Hepatocyte (in vitro differentiated cells): ENCODE data around the gene NFATC4. TPM values are rescaled to one million over a fixed set of nuclear protein-coding genes. Genes with fewer than 3 reads are reported as not detected.
"Not testable (repeated sequence)": the region's sequence is repeated elsewhere in the genome, so short reads cannot be mapped to it uniquely, and the experiment has no call there.

Experiments
- DNase-seq: peaks from one replicate; pipeline ENCODE4 v3.0.0-alpha.2; 2016; ENCODE audit warnings: low spot score
- H2AFZ ChIP-seq: fragments of 200-600 bp; sonication (generic); 2 replicates; pipeline ENCODE4 v1.6.0; 2016; ENCODE audit warnings: antibody characterized with exemption, mild to moderate bottlenecking
- H3K27ac ChIP-seq: fragments of 200-600 bp; sonication (generic); 2 replicates; pipeline ENCODE4 v1.5.1; 2016; ENCODE audit warnings: mild to moderate bottlenecking
- H3K27me3 ChIP-seq: fragments of 200-600 bp; sonication (generic); 2 replicates; pipeline ENCODE4 v1.6.1; 2016
- H3K36me3 ChIP-seq: fragments of 200-600 bp; sonication (generic); replicated peaks from 2 replicates; pipeline ENCODE4 v1.5.1; 2016; ENCODE audit warnings: low read depth; ENCODE audit not compliant: insufficient read depth
- H3K4me1 ChIP-seq: fragments of 200-600 bp; sonication (generic); 2 replicates; pipeline ENCODE4 v1.5.1; 2016; ENCODE audit warnings: mild to moderate bottlenecking, moderate library complexity; ENCODE audit not compliant: insufficient read depth
- H3K4me2 ChIP-seq: fragments of 200-600 bp; sonication (generic); 2 replicates; pipeline ENCODE4 v1.6.0; 2016
- H3K4me3 ChIP-seq: fragments of 200-600 bp; sonication (generic); 2 replicates; pipeline ENCODE4 v1.5.1; 2016; ENCODE audit warnings: mild to moderate bottlenecking
- H3K79me2 ChIP-seq: fragments of 200-600 bp; sonication (generic); 2 replicates; pipeline ENCODE4 v1.6.0; 2017; ENCODE audit warnings: mild to moderate bottlenecking
- H3K9me2 ChIP-seq: fragments of 200-600 bp; sonication (generic); replicated peaks from 2 replicates; pipeline ENCODE4 v1.6.0; 2017; ENCODE audit warnings: mild to moderate bottlenecking; ENCODE audit not compliant: insufficient read depth
- H3K9me3 ChIP-seq: fragments of 200-600 bp; sonication (generic); 2 replicates; pipeline ENCODE4 v1.5.1; 2016; ENCODE audit warnings: low read depth, mild to moderate bottlenecking
- H4K20me1 ChIP-seq: fragments of 200-600 bp; sonication (generic); 2 replicates; pipeline ENCODE4 v1.6.0; 2016; ENCODE audit warnings: mild to moderate bottlenecking; ENCODE audit not compliant: insufficient read depth, poor library complexity, severe bottlenecking
- CTCF ChIP-seq: fragments of 200-600 bp; sonication (generic); IDR thresholded peaks from 2 replicates; pipeline ENCODE4 v1.5.1; 2016; ENCODE audit warnings: antibody characterized with exemption, mild to moderate bottlenecking; ENCODE audit not compliant: poor library complexity
- EZH2 ChIP-seq: fragments of 200-600 bp; sonication (generic); IDR thresholded peaks from 2 replicates; pipeline ENCODE4 v1.6.1; 2016; ENCODE audit warnings: antibody characterized with exemption, mild to moderate bottlenecking, borderline replicate concordance
- EZH2phosphoT487 ChIP-seq: fragments of 200-600 bp; sonication (generic); IDR thresholded peaks from one replicate; pipeline ENCODE4 v1.6.1; 2018; ENCODE audit warnings: antibody characterized with exemption, mild to moderate bottlenecking, low read depth, moderate library complexity; ENCODE audit not compliant: unreplicated experiment, severe bottlenecking
- WGBS: methylation state at CpG from one replicate; pipeline ENCODE4 v1.1.6; 2016; ENCODE audit warnings: low lambda C conversion rate; ENCODE audit errors: missing lambda C conversion rate; 5-methylcytosine and 5-hydroxymethylcytosine counted together
- polyA plus RNA-seq: library from polyadenylated mRNA; unstranded; fragments of >200 nt; fragmentation: Nextera tagmentation; extraction: Ambion mirVana; gene quantifications from 2 replicates; pipeline ENCODE4 v1.2.1, GENCODE V29; 2016
- total RNA-seq: library from RNA; depleted of rRNA; stranded (reverse); fragments of >200 nt; gene quantifications from 2 replicates; pipeline ENCODE4 v1.2.3, GENCODE V29; 2014

The NFATC4 gene
- total and polyA plus RNA-seq, 2 experiments from 2014 or later = 37.8 to 68.8 TPM

- peak; percentile 53 for DNase-seq
- Histone ChIP-seq H3K27ac (peak overlapping the region; percentile 65), H2AFZ (no peak overlapping the region), H3K4me1 (no peaks in the 10 kb centered on the region), H3K9me3 (no peaks in the 10 kb centered on the region), H3K79me2 (no peaks in the 10 kb centered on the region), H3K9me2 (no peaks in the 10 kb centered on the region), H4K20me1 (no peaks in the 10 kb centered on the region), H3K27me3 (peaks cover 2% of the 10 kb centered on the region), H3K4me3 (no peak overlapping the region), H3K36me3 (no peaks in the 10 kb centered on the region), H3K4me2 (peak overlapping the region; percentile 14)
- TF ChIP-seq EZH2phosphoT487 = no peak
- no peak for TF ChIP-seq CTCF
- TF ChIP-seq EZH2 = no peak
- WGBS = 60% methylated on average over 5 of the region's 5 CpGs
These were observed 14.2 kb upstream of the NFATC4 start for GRCh38 chr14:24353559-24354481.

DNA sequence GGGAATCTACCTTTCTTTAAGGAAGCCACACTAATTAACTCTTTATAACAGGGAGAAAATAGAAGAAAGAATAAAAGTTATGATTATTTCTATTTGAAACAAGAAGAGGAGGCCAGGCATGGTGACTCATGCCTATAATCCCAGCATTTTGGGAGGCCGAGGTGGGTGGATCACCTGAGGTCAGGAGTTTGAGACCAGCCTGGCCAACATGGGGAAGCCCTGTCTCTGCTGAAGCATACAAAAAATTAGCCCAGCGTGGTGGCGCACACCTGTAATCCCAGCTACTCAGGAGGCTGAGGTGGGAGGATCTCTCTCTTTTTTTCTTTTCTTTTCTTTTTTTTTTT is 13.5 kb upstream of the NFATC4 start:
- H3K79me2 ChIP-seq, H3K4me3 ChIP-seq, H3K27me3 ChIP-seq, H3K4me2 ChIP-seq, H4K20me1 ChIP-seq, H3K9me3 ChIP-seq, H3K9me2 ChIP-seq, H3K36me3 ChIP-seq, DNase-seq, H2AFZ ChIP-seq, H3K4me1 ChIP-seq: not testable (repeated sequence)
- 83% methylated on average over 3 of the region's 3 CpGs for WGBS
- peak overlapping the region; percentile 39 for H3K27ac ChIP-seq

- TF ChIP-seq EZH2phosphoT487 = no peak
- no peak for TF ChIP-seq CTCF
- no peak for TF ChIP-seq EZH2
- H3K4me1 ChIP-seq = no peaks in the 10 kb centered on the region
- H3K27ac ChIP-seq = no peak overlapping the region
- H2AFZ ChIP-seq = no peak overlapping the region
- no peaks in the 10 kb centered on the region for H3K9me3 ChIP-seq
- H4K20me1 ChIP-seq = no peaks in the 10 kb centered on the region
- WGBS = 91% methylated on average over 7 of the region's 7 CpGs
- H3K9me2 ChIP-seq = no peaks in the 10 kb centered on the region
- DNase-seq = no peak
- H3K36me3 ChIP-seq = no peaks in the 10 kb centered on the region
- H3K4me2 ChIP-seq = no peak overlapping the region
- no peaks in the 10 kb centered on the region for H3K27me3 ChIP-seq
- H3K79me2 ChIP-seq = no peaks in the 10 kb centered on the region
- H3K4me3 ChIP-seq = no peak overlapping the region
These were observed 13.0 kb upstream of the NFATC4 start for GRCh38 chr14:24355009-24355408.

DNA sequence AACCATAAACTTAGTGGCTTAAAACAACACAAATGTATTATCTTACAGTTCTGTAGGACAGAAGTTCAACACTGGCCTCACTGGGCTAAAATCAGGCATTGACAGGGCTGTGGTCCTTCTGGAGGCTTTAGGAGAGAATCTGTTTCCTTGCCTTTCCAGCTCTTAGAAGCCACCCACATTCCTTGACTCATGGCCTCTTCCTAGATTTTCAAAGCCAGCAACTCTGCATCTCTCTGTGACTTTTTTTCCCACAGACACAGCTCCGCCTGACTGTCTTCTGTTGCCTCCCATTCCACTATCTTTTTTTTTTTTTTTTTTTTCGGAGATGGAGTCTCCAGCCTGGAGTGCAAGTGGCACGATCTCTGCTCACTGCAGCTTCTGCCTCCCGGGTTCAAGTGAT is 11.8 kb upstream of the NFATC4 start:
- H3K4me3 ChIP-seq = no peak overlapping the region
- H3K27me3 ChIP-seq = no peaks in the 10 kb centered on the region
- no peaks in the 10 kb centered on the region for H4K20me1 ChIP-seq
- no peaks in the 10 kb centered on the region for H3K9me3 ChIP-seq
- H3K79me2 ChIP-seq = no peaks in the 10 kb centered on the region
- no peak overlapping the region for H2AFZ ChIP-seq
- no peaks in the 10 kb centered on the region for H3K9me2 ChIP-seq
- no peak for DNase-seq
- no peak overlapping the region for H3K27ac ChIP-seq
- H3K4me1 ChIP-seq = no peaks in the 10 kb centered on the region
- WGBS = 88% methylated on average over 4 of the region's 4 CpGs
- TF ChIP-seq CTCF (no peak), EZH2 (no peak), EZH2phosphoT487 (no peak)
- H3K36me3 ChIP-seq = no peaks in the 10 kb centered on the region
- H3K4me2 ChIP-seq = no peak overlapping the region
